ENCODE results near the gene TMEM101. TPM values are rescaled to one million over a fixed set of nuclear protein-coding genes. Genes with fewer than 3 reads are reported as not detected.
A peak's percentile ranks its signal among the peaks of the same experiment; 100 is the strongest.
"Not testable (repeated sequence)": the region's sequence is repeated elsewhere in the genome, so short reads cannot be mapped to it uniquely, and the experiment has no call there.

The TMEM101 gene
- 10 to 100 TPM; 25.7 to 34.2 (median 28.9) TPM for polyA plus RNA-seq (ENCODE audit: low read depth in 6 of 6)

GRCh38 chr17:44014437-44015172, at the start of gene TMEM101:
Gene TMEM101, minus strand, starts transcription at chr17:44014963. Its CDS starts 11 bp downstream, at chr17:44014952.
- Mint-ChIP-seq H3K9me3 (no peaks in the 10 kb centered on the region), H3K27me3 (no peaks in the 10 kb centered on the region), H3K27ac (peak within 1 kb of the TSS; percentile 88 to 100 (median 98)), H3K4me1 (peaks cover 13 to 31% (median 30%) of the 10 kb centered on the region in 3 donors), H3K36me3 (peaks cover 8 to 9% of the 10 kb centered on the region in 2 donors), H3K4me3 (peak within 1 kb of the TSS; percentile 98 to 100 (median 100))
- DNase-seq (peak; percentile 83), ATAC-seq (ENCODE audit: low read depth in 2 of 2) (peak; percentile 100)

DNA sequence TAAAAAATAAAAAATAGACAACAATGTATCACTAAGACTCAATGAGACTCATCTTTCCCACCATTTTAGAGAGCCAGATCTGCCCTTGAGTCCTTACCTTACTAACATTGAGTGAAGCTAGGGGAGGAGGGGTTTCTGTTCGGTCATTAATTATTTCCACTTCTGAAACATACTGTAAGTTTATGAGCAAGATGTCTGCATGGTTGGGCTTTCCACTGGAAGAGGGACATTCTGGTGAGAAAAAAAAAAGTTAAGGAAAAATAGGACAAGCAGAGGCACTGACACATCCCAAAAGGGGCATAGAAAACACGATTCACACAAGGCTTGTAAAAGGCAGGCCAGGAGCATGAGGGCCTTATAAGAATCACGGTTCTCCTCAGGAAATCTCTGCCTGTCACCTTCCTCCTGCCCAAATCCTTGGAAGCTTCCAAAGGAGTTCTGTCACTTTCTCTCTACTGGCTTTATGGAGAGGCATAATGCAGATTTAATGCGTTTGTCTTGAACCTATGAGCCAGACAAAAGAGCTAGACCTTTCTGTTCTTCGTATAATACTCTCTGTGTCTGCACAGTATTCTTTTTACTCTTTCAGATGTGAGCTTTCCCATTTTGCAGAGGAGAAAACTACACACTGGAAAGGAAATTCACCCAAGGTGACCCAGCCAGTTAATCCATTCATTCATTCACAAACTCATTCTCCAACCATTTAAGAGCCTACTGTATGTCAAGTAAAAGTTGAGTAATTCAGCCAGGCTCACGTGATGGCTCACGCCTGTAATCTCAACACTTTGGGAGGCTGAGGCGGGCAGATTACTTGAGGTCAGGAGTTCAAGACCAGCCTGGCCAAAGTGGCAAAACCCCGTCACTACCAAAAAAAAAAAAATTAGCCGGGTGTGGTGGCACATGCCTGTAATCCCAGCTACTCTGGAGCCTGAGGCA, 49.2 kb upstream of the TMEM101 start:
- DNase-seq (no peak), ATAC-seq (ENCODE audit: low read depth in 2 of 2) (no peak)
- H3K9me3 Mint-ChIP-seq = no peaks in the 10 kb centered on the region
- peaks cover 0 to 7% of the 10 kb centered on the region in 2 donors for H3K36me3 Mint-ChIP-seq
- H3K4me3 Mint-ChIP-seq = peak overlapping the region in 5 of 8 donors; percentile 24 to 94 (median 43)
- peak overlapping the region in 3 of 6 donors; percentile 42 to 65 (median 56) for H3K27ac Mint-ChIP-seq
- no peaks in the 10 kb centered on the region for H3K27me3 Mint-ChIP-seq
- H3K4me1 Mint-ChIP-seq = peaks cover 23 to 50% (median 30%) of the 10 kb centered on the region in 3 donors

DNA sequence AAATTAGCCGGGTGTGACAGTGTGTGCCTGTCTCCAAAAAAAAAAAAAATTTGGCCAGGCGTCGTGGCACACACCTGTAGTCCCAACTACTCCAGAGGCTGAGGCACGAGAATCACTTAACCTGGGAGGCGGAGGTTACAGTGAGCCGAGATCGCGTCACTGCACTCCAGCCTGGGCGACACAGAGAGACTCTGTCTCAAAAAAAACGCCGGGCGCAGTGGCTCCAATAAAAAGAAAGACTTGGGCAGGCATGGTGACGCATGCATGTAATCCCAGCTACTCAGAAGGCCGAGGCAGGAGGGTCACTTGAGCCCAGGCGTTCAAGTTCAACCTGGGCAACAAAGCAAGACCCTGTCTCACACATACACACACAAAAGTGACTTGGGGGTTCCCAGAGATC, 48.1 kb upstream of the TMEM101 start:
- DNase-seq (no peak), ATAC-seq (ENCODE audit: low read depth in 2 of 2) (no peak)
- Mint-ChIP-seq H3K4me1 (peaks cover 20 to 50% (median 30%) of the 10 kb centered on the region in 3 donors), H3K9me3 (no peaks in the 10 kb centered on the region), H3K27me3 (no peaks in the 10 kb centered on the region), H3K4me3 (peak overlapping the region in 1 of 8 donors; percentile 94), H3K36me3 (peaks cover 0 to 7% of the 10 kb centered on the region in 2 donors), H3K27ac (peak overlapping the region in 1 of 6 donors; percentile 37)

GRCh38 chr17:44061446-44061845, 46.7 kb upstream of the TMEM101 start:
- Mint-ChIP-seq H3K9me3 (no peaks in the 10 kb centered on the region), H3K36me3 (peaks cover 0 to 7% of the 10 kb centered on the region in 2 donors), H3K4me3 (no peak overlapping the region), H3K4me1 (peaks cover 16 to 39% (median 30%) of the 10 kb centered on the region in 3 donors), H3K27ac (peak overlapping the region in 2 of 6 donors; percentile 6 to 93), H3K27me3 (no peaks in the 10 kb centered on the region)
- no peak for DNase-seq
- ATAC-seq (ENCODE audit: low read depth in 2 of 2) = no peak

DNA sequence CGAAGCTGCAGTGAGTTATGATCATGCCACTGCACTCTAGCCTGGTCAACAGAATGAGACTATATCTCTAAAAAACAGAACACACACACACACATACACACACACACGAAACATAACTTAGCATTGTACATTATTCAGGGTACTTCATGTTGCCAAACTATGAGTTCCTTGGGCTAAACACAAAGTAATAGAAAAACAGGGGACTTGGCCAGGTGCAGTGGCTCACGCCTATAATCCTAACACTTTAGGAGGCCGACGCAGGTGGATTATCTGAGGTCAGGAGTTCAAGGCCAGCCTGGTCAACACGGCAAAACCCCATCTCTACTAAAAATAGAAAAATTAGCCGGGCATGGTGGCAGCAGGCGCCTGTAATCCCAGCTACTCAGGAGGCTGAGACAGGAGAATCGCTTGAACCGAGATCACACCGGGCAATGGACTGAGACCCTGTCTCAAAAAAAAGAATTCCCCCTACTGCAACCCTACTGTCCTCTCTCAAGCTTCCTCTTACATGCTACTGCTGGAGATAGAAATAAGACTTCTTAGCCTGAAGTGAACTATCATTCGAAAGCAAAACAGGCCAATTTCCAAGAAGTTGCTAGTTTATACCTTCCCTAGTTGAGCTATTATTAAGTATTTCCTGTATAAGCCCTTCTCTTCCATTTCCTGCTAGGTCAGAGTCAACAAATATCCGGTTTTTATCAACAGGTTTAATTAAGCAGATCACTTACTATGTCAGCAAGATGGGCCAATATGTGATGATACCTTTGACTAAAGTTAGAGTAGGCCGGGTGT, 44.5 kb upstream of the TMEM101 start:
- Mint-ChIP-seq H3K9me3 (no peaks in the 10 kb centered on the region), H3K4me3 (no peak overlapping the region), H3K4me1 (peaks cover 11 to 34% (median 26%) of the 10 kb centered on the region in 3 donors), H3K36me3 (peaks cover 0 to 7% of the 10 kb centered on the region in 2 donors), H3K27me3 (no peaks in the 10 kb centered on the region), H3K27ac (no peak overlapping the region)
- DNase-seq (no peak), ATAC-seq (ENCODE audit: low read depth in 2 of 2) (no peak)

GRCh38 chr17:44053125-44053872, 38.5 kb upstream of the TMEM101 start:
- peaks cover 13 to 21% (median 14%) of the 10 kb centered on the region in 3 donors for H3K4me1 Mint-ChIP-seq
- ATAC-seq (ENCODE audit: low read depth in 2 of 2) (no peak), DNase-seq (no peak)
- no peaks in the 10 kb centered on the region for H3K27me3 Mint-ChIP-seq
- peak overlapping the region in 3 of 6 donors; percentile 15 to 29 (median 27) for H3K27ac Mint-ChIP-seq
- H3K4me3 Mint-ChIP-seq = no peak overlapping the region
- H3K36me3 Mint-ChIP-seq = peaks cover 5 to 8% of the 10 kb centered on the region in 2 donors
- no peaks in the 10 kb centered on the region for H3K9me3 Mint-ChIP-seq

- H3K36me3 Mint-ChIP-seq = peaks cover 8 to 9% of the 10 kb centered on the region in 2 donors
- peak overlapping the region in 2 of 6 donors; percentile 42 to 72 for H3K27ac Mint-ChIP-seq
- no peaks in the 10 kb centered on the region for H3K27me3 Mint-ChIP-seq
- no peak for ATAC-seq (ENCODE audit: low read depth in 2 of 2)
- H3K9me3 Mint-ChIP-seq = no peaks in the 10 kb centered on the region
- no peak overlapping the region for H3K4me3 Mint-ChIP-seq
- no peak for DNase-seq
- H3K4me1 Mint-ChIP-seq = peaks cover 10 to 17% (median 11%) of the 10 kb centered on the region in 3 donors
These were observed 34.7 kb upstream of the TMEM101 start for GRCh38 chr17:44049294-44050060.

DNA sequence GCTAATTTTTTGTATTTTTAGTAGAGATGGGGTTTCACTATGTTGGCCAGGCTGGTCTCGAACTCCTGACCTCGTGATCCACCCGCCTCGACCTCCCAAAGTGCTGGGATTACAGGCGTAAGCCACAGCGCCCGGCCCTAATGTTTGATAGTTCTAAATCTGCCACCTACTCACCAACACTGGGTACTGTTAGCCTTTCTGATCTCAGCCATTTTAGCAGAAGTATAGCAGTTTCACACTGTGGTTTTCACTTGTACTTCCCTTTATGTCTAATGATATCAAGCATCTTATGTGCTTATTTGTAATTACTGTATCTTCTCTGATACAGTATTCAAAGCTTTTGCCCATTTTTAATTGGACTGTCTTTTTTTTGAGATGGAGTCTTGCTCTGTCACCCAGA, 32.1 kb upstream of the TMEM101 start:
- not testable (repeated sequence) for H3K4me1 Mint-ChIP-seq, H3K4me3 Mint-ChIP-seq, H3K27me3 Mint-ChIP-seq, H3K36me3 Mint-ChIP-seq, DNase-seq, H3K9me3 Mint-ChIP-seq
- ATAC-seq (ENCODE audit: low read depth in 2 of 2) = peak in 1 of 2 donors; percentile 43
- peak overlapping the region in 2 of 6 donors; percentile 81 to 90 for H3K27ac Mint-ChIP-seq

GRCh38 chr17:44045486-44045885, 30.7 kb upstream of the TMEM101 start:
- H3K4me1 Mint-ChIP-seq = peaks cover 7 to 18% (median 9%) of the 10 kb centered on the region in 3 donors
- peak overlapping the region in 1 of 6 donors; percentile 15 for H3K27ac Mint-ChIP-seq
- H3K27me3 Mint-ChIP-seq = no peaks in the 10 kb centered on the region
- ATAC-seq (ENCODE audit: low read depth in 2 of 2) (no peak), DNase-seq (no peak)
- no peak overlapping the region for H3K4me3 Mint-ChIP-seq
- H3K9me3 Mint-ChIP-seq = no peaks in the 10 kb centered on the region
- peaks cover 0 to 4% of the 10 kb centered on the region in 2 donors for H3K36me3 Mint-ChIP-seq

- H3K4me1 Mint-ChIP-seq = peaks cover 9 to 18% (median 10%) of the 10 kb centered on the region in 3 donors
- H3K9me3 Mint-ChIP-seq = no peaks in the 10 kb centered on the region
- peaks cover 0 to 4% of the 10 kb centered on the region in 2 donors for H3K36me3 Mint-ChIP-seq
- H3K27ac Mint-ChIP-seq = peak overlapping the region in 1 of 6 donors; percentile 79
- ATAC-seq (ENCODE audit: low read depth in 2 of 2) = no peak
- H3K4me3 Mint-ChIP-seq = no peak overlapping the region
- no peak for DNase-seq
- H3K27me3 Mint-ChIP-seq = no peaks in the 10 kb centered on the region
These were observed 29.3 kb upstream of the TMEM101 start for GRCh38 chr17:44044071-44044470.

DNA sequence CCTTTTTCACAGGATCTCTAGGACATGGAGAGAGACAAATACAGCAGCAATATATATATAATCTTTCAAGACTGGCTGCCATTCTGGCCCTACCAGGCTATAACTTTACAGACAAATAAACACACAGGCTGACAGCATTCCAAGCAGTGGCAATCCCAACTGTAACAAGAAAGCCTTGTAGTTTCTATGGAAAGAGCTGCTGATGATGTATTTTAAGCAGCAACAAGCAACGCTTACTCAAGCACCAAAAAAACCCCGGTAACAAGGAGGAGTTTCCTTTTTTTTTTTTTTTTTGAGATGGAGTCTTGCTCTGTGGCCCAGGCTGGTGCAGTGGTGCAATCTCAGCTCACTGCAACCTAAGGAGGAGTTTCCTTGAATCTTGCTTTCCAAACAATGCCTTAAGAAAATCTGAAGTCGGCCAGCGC, 28.5 kb upstream of the TMEM101 start:
- peaks cover 0 to 4% of the 10 kb centered on the region in 2 donors for H3K36me3 Mint-ChIP-seq
- H3K27ac Mint-ChIP-seq = peak overlapping the region in 2 of 6 donors; percentile 50 to 71
- H3K9me3 Mint-ChIP-seq = no peaks in the 10 kb centered on the region
- peaks cover 9 to 18% (median 10%) of the 10 kb centered on the region in 3 donors for H3K4me1 Mint-ChIP-seq
- DNase-seq (no peak), ATAC-seq (ENCODE audit: low read depth in 2 of 2) (no peak)
- H3K4me3 Mint-ChIP-seq = peak overlapping the region in 1 of 8 donors; percentile 57
- H3K27me3 Mint-ChIP-seq = no peaks in the 10 kb centered on the region

Data from naive B cell (primary cell).